HG03095 (cell line): ENCODE measurements around the gene AVL9.
"Not testable (repeated sequence)": the region's sequence is repeated elsewhere in the genome, so short reads cannot be mapped to it uniquely, and the experiment has no call there.

Experiments used
- ATAC-seq: cut with Tn5 transposase; IDR thresholded peaks from one replicate; pipeline ENCODE4 v1.9.1; 2021; ENCODE audit warnings: moderate library complexity; ENCODE audit not compliant: unreplicated experiment

Gene AVL9

DNA sequence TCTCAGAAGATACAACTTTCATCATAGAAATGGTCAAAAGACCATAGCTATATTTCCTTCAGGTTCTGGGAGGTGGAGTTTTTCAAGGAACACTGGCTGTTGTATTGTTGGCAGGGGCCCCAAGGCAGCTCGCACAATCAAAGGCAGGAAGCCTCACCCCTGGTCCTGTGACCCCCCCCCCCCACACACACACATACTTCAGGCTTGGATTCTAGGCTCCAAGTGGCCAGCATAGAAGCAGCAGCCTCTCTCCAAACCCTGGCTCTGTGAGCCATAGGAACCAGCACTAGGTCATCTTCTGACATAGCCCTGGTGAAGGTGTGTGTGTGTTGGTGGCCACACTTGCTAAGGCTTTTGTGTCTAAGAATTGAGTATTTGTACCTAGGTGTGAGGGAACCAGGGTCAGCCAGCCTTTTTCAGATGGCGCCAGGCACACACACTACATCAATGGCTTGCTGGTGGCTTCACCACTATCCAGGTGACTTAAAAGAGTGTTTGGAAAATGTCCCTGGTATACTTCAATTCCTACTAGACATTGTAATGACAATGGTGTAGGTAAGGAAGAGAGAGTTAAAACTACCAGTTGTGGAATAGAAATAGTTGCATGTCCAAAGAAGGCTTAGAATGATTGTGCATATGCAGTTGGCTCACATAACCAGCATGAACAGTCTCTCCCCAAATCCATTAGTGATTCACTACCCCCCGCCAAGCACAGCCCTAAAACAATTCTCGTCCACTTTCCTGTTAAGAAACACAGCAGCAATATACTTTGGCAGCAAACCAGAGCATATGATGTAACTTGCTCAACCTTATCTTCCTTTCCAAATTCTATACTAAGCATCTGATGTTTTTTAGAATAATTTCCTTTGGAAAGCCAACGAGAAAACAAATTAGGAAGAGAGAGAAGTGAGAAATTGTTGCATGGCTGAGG lies 91.3 kb downstream of the AVL9 start:
- ATAC-seq: no peak

DNA sequence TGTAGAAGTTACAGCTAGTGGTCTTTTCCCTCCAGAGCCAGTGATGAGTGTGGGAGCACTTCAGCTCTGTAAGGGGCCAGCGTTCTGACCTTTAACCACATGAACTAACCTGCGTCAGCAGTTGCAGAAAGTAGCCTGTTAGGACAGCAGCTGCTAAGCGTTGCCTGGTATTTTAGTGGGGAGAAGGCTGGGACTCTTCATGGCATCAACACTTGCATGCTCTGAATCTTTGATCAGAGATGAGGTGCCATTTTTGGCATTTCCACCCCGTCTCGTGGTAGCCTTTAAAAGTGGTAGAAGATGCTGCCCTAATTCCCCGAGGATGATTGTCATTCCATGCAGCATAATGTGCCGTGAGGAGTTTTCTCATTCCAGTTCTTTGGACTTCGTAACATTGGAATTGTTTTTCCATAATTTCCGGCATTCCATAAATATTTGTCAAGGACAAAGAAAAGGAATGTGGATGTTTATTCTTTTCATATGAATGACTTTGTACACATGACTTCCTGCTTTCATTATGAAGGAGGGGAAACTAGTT lies 92.2 kb downstream of the AVL9 start:
- no peak for ATAC-seq

DNA sequence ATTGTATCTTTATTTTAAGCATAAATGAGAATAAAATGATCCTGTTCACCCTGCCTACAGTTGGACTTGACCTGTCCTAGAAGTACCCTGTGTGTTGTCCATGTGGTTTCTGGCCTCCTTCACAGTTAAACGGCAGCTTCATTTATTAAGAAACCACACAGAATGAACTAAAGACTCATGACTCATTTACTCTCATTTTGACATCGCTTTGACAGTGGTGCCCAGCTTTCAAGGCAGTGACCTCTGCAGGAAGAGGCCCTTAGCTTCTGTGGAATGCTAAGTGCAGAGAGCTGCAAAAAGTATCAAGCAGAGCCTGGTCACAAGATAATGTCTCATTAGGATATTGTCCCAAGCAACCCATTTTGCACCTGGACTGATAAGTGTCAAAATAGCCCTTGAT lies 93.4 kb downstream of the AVL9 start:
- ATAC-seq: peak; percentile 73

DNA sequence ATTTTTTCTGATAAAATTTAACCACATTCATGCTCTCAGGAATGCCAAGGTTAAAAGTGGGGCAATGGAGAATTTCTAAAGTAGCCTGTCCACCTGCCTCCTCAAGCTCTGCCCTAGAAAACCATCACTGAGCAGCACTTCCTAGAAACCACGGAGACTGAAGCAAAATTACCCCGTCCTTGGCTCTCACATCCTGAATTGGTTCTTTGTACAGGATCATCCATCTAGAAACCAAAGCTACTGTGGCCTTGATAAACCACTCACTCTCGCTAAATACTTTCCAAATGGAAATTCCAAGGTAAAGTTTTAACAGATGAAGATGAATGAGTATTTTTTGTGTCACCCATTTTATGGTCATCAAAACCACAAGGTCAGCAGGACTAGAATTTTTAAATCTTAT lies 96.6 kb downstream of the AVL9 start:
- no peak for ATAC-seq

DNA sequence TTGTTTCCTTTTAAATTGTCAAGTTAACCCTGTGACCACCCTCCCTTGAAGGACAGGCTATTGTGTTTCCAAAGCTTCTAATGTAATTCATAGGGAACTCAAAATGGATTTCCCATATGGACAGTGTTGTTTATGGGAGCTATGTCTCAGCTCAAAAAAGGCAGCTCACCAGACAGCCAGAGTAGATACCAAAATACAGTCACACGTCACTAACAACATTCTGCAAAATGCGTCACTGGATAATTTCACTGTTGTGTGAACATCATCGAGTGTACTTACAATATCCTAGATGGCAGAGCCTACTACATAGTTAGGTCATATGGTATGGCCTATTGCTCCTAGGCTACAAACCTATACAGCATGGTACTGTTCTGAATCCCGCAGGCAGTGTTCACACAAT lies 97.4 kb downstream of the AVL9 start:
- ATAC-seq: no peak

DNA sequence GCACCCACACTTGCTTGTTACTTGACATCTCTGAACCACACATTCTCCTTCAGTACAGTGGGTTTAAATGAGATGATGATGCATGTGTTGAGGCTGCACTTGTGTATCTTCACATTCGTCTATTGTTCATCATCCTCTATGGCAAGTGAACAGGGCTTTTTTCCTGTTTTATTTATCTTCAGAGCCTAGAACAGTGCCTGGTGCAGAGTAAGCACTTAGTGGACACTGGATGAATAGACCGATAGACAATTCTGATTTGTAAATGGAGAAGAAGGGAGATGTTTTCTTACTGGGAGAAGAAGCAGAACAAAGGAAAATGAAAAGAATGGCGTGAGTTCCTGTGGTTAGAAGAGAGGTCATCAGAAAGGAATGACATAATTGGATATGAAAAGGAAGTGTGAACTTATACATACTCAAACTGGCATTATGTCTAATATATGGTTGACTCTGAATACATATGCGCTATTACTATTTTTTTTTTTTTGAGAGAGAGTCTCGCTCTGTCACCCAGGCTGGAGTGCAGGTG lies 99.7 kb downstream of the AVL9 start:
- no peak for ATAC-seq

DNA sequence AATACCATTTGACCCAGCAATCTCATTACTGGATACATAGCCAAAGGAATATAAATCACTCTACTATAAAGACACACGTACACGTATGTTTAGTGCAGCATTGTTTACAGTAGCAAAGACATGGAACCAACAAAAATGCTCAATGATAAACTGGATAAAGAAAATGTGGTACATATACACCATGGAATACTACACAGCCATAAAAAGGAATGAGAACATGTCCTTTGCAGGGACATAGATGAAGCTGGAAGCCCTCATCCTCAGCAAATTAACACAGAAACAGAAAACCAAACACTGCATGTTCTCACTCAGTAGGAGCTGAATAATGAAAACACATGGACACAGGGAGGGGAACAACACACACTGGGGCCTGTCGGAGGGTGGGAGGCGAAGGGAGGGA lies 105.9 kb downstream of the AVL9 start:
- ATAC-seq: not testable (repeated sequence)

DNA sequence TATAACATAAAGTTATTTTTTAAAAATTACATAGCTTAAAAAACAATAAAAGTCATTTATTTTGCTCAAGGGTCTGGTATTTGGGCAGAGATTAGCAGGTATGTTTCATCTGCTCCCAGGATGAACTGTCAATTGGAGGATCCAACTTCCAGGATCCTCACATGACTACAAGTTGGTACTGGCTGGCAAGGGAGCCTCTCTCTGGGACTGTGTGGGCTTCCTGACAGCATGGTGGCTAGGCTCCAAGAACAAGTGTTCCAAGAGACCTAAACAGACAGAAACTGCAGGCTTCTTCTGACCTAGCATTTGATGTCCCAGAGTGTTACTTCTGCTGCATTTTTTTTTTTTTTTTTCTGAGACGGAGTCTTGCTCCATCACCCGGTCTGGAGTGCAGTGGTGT lies 107.2 kb downstream of the AVL9 start:
- ATAC-seq: no peak

DNA sequence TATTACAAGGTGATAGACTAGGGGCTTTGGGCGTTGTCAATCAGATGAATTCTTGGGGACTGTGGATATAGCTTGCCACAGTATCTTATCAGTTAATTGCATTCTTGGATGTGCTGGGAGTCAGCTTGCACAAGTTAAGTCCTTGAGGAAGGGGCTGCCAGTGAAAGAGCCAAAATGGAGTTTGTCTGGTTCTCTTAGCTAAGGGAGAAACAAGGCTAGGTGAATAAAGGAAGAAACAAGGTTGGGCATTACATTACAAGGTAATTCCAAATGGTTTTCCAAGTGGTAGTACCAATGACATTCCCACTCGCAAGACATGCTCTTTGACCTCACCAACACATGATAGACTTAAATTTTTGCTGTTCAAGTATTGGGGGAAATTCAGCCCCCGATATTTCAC lies 108.2 kb downstream of the AVL9 start:
- ATAC-seq: not testable (repeated sequence)

DNA sequence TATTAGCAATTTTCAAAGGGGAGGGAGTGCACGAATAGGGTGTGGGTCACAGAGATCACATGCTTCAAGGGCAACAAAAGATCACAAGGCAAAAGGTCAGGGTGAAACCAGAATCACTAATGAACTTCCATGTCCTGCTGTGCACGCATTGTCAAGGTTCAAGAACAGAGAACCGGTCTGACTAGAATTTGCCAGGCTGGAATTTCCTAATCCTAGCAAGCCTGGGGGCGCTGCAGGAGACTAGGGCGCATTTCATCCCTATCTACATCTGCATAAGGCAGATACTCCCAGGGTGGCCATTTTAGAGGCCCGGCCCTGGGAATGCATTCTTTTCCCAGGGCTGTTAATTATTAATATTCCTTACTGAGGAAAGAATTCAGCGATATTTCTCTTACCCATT lies 108.8 kb downstream of the AVL9 start:
- ATAC-seq: not testable (repeated sequence)

DNA sequence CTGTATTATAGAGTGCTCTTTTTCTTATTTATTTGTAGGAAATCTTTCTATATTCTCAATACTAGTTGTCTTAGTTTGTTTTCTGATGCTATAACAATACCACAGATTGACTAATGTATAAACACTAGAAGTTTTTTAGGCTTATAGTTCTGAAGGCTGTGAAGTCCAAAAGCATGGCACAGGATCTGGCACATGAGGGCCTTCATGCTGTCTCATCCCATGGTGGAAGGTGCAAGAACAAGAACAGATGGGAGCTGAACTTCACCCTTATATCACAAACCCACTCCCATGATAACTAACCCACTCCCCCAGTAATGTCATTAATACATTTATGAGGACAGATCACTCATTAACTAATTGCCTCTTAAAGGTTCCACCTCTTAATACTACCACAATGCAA lies 109.7 kb downstream of the AVL9 start:
- no peak for ATAC-seq

DNA sequence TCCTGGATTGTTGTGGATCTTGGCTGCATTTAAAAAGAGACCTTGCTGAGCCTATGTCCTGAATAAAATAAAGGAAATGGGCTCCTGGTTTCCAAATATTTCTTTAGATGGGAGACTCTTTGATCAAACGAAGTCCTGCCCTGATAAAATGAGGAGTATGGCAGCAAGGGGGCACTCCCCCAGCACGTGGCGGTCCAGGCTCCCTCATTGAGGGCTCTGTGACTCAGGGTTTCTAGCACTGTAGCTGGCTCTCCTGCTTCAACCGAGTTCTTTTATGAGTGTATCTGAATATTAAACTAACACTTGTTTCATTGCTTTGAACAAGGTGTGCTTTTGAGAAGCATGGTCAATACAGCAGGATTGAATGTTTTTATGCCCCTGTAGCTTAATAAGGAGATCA lies 114.2 kb downstream of the AVL9 start:
- no peak for ATAC-seq

DNA sequence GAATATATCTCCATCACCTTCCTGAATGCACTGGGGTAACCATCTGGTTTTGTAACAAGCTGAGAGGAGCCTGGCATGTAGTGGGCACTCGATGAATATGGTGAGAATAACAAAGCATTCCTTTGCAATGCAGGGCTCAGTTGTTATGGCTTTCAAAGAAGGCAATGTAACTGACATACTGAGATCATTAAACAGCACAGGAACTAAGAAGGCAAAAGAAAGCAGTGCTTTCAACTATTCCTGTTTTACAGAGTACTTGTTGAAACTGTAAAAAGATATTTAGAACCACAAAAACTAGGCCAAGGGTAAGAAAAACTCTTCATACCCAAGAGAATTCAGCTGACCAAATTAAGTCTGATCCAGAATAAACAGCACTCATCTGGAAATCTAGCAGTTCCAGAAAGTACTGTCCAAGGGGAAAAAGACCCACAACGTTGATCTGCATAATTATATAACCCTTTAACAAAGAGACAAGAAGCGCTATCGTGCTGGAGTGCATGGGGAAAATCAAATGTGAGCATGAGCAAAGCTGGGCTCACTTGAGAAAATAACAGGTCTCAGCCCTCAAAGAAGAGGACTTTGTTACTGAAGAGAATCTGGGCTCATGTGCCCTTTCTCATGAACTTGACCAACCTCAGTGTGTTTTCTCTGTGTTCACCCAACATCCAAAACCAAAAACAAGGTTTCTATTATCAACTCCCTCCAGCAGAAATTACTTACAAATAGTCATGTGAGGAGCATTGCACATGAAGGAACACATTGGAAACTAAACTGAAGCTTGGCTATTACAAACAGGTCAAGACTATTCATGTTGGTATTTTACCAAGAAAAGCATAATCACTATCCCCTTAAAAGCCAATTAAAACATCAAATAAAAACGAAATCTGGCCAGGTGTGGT lies 116.2 kb downstream of the AVL9 start:
- ATAC-seq: no peak

DNA sequence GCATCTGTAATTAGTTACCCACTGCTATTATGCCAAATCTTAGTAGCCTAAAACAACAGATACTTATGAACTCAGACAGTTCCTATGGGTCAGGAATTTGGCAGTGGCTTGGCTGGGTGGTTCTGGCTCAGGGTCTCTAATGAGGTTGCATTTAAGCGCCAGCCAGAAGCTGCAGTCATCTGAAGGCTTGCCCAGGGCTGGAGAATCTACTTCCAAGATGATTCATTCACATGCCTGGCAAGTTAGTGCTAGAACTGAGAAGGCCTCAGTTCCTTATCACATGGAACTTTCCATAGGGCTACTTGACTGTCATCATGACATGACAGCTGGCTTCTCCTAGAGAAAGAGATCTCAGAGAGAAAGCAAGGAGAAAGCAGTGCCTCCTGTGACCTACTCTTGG lies 121.3 kb downstream of the AVL9 start:
- no peak for ATAC-seq

DNA sequence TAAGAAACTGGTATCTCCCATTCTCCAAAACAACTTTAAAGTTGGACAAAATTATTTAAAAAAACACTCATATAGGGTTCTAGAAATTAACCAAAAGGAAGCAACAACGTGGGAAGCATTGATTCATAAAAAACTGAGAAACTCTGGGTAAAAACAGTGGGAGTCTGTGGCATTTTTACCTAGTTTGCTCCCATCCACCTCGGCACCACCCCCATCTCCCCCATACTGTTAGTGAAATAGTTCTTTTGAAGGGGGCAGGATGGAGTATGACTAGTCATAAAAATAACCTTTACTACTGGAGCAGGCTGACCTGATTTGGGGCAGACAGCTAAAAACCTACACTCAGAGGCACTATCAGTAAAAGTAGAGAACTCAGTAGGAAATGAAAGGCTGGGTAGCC lies 123.2 kb downstream of the AVL9 start:
- no peak for ATAC-seq

DNA sequence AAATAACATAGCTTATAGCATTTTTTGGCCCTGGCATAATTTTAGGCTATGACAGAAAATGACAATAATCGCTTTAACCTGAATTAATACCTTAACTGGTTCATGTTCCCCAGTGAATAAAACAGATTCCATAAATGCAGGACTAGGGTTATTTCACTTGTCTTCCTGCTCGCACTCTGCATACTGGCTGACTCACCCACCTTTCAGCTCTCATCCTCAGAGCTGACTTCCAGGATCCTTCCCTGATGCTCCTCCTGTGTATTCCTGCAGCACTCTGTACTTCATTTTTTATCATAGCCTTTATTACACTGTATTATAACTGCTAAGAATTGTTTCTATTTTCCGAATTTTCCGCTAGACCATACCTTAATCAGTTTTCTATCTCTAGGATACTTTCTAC lies 123.7 kb downstream of the AVL9 start:
- no peak for ATAC-seq

DNA sequence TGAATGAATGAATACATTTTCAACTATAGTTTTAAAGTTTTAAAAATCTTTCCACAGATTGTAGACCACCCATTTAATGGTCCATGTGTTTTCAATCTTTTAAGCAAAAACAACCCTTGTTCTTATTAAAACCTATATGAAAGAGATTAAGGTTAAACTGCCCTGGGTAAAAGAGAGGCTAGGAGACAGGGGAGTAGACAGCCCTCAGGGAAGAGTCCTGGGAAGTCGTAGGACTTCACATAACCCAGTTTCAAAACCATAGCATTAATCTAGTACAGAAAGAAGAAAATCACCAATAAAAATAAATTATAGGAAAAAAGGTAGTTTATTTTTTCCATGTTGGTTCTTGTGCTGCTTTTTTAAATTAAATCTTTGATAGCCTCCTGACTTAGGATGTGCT lies 124.1 kb downstream of the AVL9 start:
- not testable (repeated sequence) for ATAC-seq

DNA sequence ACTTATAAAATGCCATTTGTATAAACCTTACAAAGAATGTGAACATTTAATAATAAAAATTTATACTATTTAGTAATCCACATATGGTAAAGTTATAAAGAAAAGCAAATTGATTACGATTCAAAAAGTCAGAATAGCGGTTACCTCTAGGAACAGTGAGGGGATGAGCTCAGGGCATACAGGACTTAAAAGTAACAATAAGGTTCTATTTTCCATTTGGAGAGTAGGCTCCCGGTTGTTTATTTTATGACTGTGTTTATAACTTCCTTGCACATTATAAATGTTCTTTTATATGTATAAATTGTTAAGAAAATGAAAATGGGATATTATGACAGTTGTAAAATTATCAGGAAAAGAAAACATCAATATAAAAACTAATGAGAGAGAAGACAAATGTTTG lies 135.7 kb downstream of the AVL9 start:
- no peak for ATAC-seq

DNA sequence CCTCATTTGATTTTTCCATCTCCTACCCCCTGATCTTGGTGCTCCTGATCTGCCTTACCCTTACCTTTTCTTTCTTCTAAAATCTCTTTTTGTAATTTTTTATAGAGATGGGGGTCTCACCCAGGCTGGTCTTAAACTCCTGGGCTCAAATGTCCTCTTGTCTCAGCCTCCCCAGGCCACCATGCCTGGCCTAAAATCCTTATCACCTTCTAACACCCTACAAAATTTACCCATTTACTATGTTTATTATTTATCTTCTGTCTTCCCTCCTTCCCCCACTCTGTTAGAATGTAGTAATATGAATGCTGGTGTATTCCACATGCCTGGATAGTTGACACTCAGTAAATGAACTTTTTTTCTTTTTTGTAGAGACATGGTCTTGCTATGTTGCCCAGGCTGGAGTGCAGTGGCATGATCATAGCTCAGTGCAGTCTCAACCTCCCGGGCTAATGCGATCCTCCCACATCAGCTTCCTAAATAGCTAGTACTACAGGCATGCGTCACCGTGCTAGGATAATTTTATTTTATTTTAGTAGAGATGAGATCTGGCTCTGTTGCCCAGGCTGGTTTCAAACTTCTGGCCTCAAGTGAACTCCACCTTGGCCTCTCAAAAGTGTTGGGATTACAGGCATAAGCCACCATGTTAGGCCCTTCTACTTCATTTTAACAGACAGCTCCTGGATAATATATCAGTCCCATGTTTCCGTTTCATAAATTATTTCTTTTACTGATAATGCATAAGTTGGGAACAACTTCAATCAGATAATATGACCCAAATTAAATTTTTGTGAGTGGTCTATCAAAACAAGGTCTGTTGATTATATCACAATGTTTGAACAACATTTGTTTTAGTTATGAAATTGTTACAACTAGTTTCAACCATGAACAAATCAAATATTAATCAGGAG lies 136.6 kb downstream of the AVL9 start:
- ATAC-seq: not testable (repeated sequence)

DNA sequence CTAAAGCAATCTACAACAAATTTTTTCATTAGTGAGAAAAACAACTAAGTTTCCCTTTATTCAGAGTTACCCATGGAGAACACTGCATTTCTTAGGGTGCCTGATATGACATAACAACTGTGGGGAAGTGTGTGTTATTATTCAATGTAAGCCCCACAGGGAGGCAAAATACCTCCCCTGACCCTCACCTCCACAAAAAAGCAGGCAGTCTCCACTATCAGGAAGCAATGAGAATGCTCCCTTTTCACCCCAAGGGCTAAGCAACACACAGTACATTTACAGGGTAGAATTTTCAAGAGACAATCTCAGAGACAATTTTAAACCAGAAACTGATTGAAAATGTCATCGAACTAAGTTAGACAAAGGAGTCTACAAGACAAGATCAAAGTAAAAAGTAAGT lies 138.2 kb downstream of the AVL9 start:
- ATAC-seq: not testable (repeated sequence)
